ENCODE measurements around the gene FRS2. TPM values are rescaled to one million over a fixed set of nuclear protein-coding genes. Genes with fewer than 3 reads are reported as not detected.

FRS2 gene
- total RNA-seq, 1 donor from 2014 or later: 25.2 TPM

GRCh38 chr12:69490920-69491643 lies 20.9 kb downstream of the FRS2 start:
- ATAC-seq: no peak
- intact Hi-C loops (cut with micrococcal nuclease): no loop called here
- DNase-seq: no peak

- intact Hi-C loops (cut with micrococcal nuclease): no loop called here
- ATAC-seq (no peak), DNase-seq (no peak)
Measured at GRCh38 chr12:69492739-69493138, 22.6 kb downstream of the FRS2 start.

GRCh38 chr12:69495071-69495470 lies 24.9 kb downstream of the FRS2 start:
- DNase-seq: no peak
- ATAC-seq: no peak
- intact Hi-C loops (cut with micrococcal nuclease): no loop called here

- ATAC-seq: peak; percentile 82
- DNase-seq: no peak
- intact Hi-C loops (cut with micrococcal nuclease): no loop called here
Measured at GRCh38 chr12:69497308-69498026, 27.3 kb downstream of the FRS2 start.

- ATAC-seq: no peak
- intact Hi-C loops (cut with micrococcal nuclease): no loop called here
- no peak for DNase-seq
Measured at GRCh38 chr12:69500631-69501030, 30.4 kb downstream of the FRS2 start.

- no peak for DNase-seq
- intact Hi-C loops (cut with micrococcal nuclease): no loop called here
- ATAC-seq: peak; percentile 38
Measured at GRCh38 chr12:69501154-69501895, 31.1 kb downstream of the FRS2 start.

- intact Hi-C loops (cut with micrococcal nuclease): no loop called here
Measured at GRCh38 chr12:69502345-69503081, 32.3 kb downstream of the FRS2 start.

GRCh38 chr12:69508091-69508490 lies 37.9 kb downstream of the FRS2 start:
- ATAC-seq (no peak), DNase-seq (no peak)
- intact Hi-C loops (cut with micrococcal nuclease): no loop called here

More at GRCh38 chr12:69502345-69503081, 32.3 kb downstream of the FRS2 start:
- DNase-seq (no peak), ATAC-seq (no peak)

GRCh38 chr12:69508621-69509020 lies 38.4 kb downstream of the FRS2 start:
- intact Hi-C loops (cut with micrococcal nuclease): no loop called here
- ATAC-seq (no peak), DNase-seq (no peak)

- peak; percentile 12 for ATAC-seq
- intact Hi-C loops (cut with micrococcal nuclease): no loop called here
- DNase-seq: no peak
Measured at GRCh38 chr12:69509308-69509736, 39.1 kb downstream of the FRS2 start.

GRCh38 chr12:69509904-69510827 lies 40.0 kb downstream of the FRS2 start:
- peak; percentile 21 for ATAC-seq
- no peak for DNase-seq
- intact Hi-C loops (cut with micrococcal nuclease): no loop called here

- intact Hi-C loops (cut with micrococcal nuclease): no loop called here
- DNase-seq (no peak), ATAC-seq (no peak)
Measured at GRCh38 chr12:69511016-69511415, 40.8 kb downstream of the FRS2 start.

GRCh38 chr12:69511469-69512267 lies 41.5 kb downstream of the FRS2 start:
- ATAC-seq (peak; percentile 87), DNase-seq (no peak)
- intact Hi-C loops (cut with micrococcal nuclease): no loop called here

GRCh38 chr12:69512820-69513219 lies 42.6 kb downstream of the FRS2 start:
- DNase-seq: no peak
- intact Hi-C loops (cut with micrococcal nuclease): no loop called here
- no peak for ATAC-seq

- intact Hi-C loops (cut with micrococcal nuclease): no loop called here
- DNase-seq (no peak), ATAC-seq (no peak)
Measured at GRCh38 chr12:69513297-69513696, 43.1 kb downstream of the FRS2 start.

- no peak for DNase-seq
- intact Hi-C loops (cut with micrococcal nuclease): no loop called here
- ATAC-seq: peak; percentile 52
Measured at GRCh38 chr12:69514111-69514510, 43.9 kb downstream of the FRS2 start.

GRCh38 chr12:69514845-69515244 lies 44.7 kb downstream of the FRS2 start:
- intact Hi-C loops (cut with micrococcal nuclease): no loop called here

More at GRCh38 chr12:69514845-69515244, 44.7 kb downstream of the FRS2 start:
- no peak for DNase-seq
- ATAC-seq: no peak

All from left ventricle myocardium superior (tissue), 1 donor.